ENCODE data around the gene PCNX1.

Gene PCNX1

DNA sequence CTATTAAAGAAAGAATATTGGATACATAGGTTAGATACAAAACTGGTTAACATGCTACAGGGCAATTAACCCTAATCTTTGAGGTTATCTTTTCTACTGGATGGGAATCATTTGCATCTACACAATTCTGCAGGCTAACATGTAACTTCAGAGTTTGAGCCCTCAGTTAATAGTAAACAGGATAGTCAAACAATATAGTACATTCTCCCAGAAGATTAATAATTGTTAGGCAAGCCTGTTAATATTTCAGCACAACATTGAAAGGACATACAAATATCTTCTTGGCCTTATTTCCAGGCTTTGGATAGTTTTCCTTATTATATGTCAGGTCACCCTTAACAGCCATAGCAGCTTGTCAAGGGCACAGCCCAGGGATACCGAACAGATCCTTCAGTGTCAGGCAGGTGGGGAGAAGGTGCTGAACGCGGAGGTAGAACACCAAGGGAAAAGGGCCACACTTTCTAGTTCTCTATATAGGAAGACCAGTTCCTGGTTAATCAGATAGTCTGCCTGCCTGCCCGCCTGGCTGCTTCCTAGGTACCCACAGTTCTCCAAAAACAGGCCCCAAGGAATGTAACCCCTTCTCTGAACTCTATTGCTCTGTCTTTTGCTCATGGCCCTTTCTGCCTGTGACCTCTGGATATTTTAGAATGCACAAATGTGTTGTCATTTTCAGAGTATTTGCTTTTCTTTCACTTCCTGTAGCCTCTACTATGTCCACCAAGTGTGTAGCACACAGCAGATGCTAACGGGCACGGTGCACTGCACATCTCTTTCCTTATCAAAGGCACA lies 256.0 kb downstream of the PCNX1 start:
- TF ChIP-seq POLR2A (IDR thresholded peaks at IDR 0.05; ENCODE audit: extremely low read depth, insufficient read length) (no peak), MYC (IDR thresholded peaks at IDR 0.05; ENCODE audit: low read depth, low read length) (no peak), MAX (IDR thresholded peaks at IDR 0.05; ENCODE audit: low read depth, low read length) (no peak), CTCF (IDR thresholded peaks at IDR 0.05; ENCODE audit: low read depth, low read length) (no peak)
- no peak for DNase-seq (ENCODE audit: low read depth)
- H3K4me3 ChIP-seq (ENCODE audit: low read depth, low read length), result no peak overlapping the region

- no peak for DNase-seq (ENCODE audit: low read depth)
- no peak overlapping the region for H3K4me3 ChIP-seq (ENCODE audit: low read depth, low read length)
- no peak for TF ChIP-seq MYC (IDR thresholded peaks at IDR 0.05; ENCODE audit: low read depth, low read length)
- no peak for TF ChIP-seq MAX (IDR thresholded peaks at IDR 0.05; ENCODE audit: low read depth, low read length)
- TF ChIP-seq CTCF (IDR thresholded peaks at IDR 0.05; ENCODE audit: low read depth, low read length), result no peak
- TF ChIP-seq POLR2A (IDR thresholded peaks at IDR 0.05; ENCODE audit: extremely low read depth, insufficient read length), result no peak
Observed at GRCh38 chr14:71163842-71164629, 256.8 kb downstream of the PCNX1 start.
